Suprapubic skin (tissue), 4 donors: ENCODE results near the gene TGFBR3L. TPM values are rescaled to one million over a fixed set of nuclear protein-coding genes. Genes with fewer than 3 reads are reported as not detected.

ENCODE experiments used
- DNase-seq, 2 donors: peaks; one replicate each; pipeline ENCODE4 v3.0.0-alpha.2; 2019; ENCODE audit warnings: low spot score in 2 of 2
- H3K27ac ChIP-seq: fragments of 200-600 bp; sonication (generic); one replicate; pipeline ENCODE4 v1.5.1; 2019
- H3K27me3 ChIP-seq: fragments of 200-600 bp; sonication (generic); one replicate; pipeline ENCODE4 v1.5.1; 2019
- H3K36me3 ChIP-seq: fragments of 200-600 bp; sonication (generic); one replicate; pipeline ENCODE4 v1.5.1; 2019
- H3K4me1 ChIP-seq: fragments of 200-600 bp; sonication (generic); one replicate; pipeline ENCODE4 v1.5.1; 2019
- H3K4me3 ChIP-seq: fragments of 200-600 bp; sonication (generic); one replicate; pipeline ENCODE4 v1.5.1; 2019; ENCODE audit warnings: mild to moderate bottlenecking
- H3K9me3 ChIP-seq: fragments of 200-600 bp; sonication (generic); one replicate; pipeline ENCODE4 v1.5.1; 2019
- CTCF ChIP-seq, 2 donors: fragments of 200-600 bp in 1 of 2; fragments of 450-650 bp in 1 of 2; sonication (generic) in 1 of 2; IDR thresholded peaks; one replicate each; pipeline ENCODE4 v1.5.1; 2016 to 2019; ENCODE audit warnings: antibody characterized with exemption in 2 of 2, mild to moderate bottlenecking in 1 of 2, moderate library complexity in 1 of 2
- EP300 ChIP-seq: sonication (generic); formaldehyde crosslinking; IDR thresholded peaks from one replicate; pipeline ENCODE4 v1.6.1; 2017; ENCODE audit warnings: antibody characterized with exemption
- POLR2A ChIP-seq, 2 donors: fragments of 450-650 bp; IDR thresholded peaks; one replicate each; pipeline ENCODE4 v1.6.1; 2017; ENCODE audit warnings: antibody characterized with exemption in 2 of 2, mild to moderate bottlenecking in 2 of 2, moderate library complexity in 2 of 2
- POLR2AphosphoS5 ChIP-seq, 3 donors: sonication (generic); formaldehyde crosslinking; IDR thresholded peaks; one replicate each; pipeline ENCODE4 v1.6.1; 2017; ENCODE audit warnings: antibody characterized with exemption in 3 of 3
- WGBS: methylation state at CpG from one replicate; pipeline ENCODE4 v1.1.5; 2018; 5-methylcytosine and 5-hydroxymethylcytosine counted together
- total RNA-seq, 4 donors: library from RNA; depleted of rRNA; stranded (reverse); fragments of >200 nt; gene quantifications; one replicate each; pipeline ENCODE4 v1.1.0, GENCODE V29; 2016

TGFBR3L gene
- total RNA-seq, 4 donors from 2014 or later: not detected

DNA sequence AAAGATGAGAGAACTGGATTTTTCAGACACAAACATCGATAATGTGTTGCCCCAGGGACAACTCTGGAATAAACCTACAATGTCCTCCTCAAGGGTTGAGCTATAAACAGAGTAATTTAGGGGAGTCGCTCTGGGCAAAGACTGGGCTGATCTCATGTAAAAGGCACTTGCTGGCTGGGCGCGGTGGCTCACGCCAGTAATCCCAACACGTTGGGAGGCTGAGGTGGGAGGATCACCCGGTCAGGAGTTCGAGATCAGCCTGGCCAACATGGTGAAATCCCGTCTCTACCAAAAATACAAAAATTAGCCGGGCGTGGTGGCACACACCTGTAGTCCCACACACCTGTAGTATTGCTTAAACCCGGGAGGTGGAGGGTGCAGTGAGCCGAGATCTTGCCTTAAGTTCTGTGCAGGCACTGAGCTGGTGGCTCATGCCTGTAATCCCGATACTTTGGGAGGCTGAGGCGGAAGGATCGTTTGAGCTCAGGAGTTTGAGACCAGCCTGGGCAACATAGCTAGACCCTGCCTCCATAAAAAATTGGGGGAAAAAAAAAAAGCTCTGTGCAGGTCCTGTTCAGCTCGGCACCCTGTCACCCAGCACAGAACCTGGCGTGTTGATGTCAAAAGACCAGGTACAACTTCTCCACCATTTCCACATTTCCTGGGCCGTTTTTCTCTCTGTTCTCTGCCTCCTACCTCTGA lies 27.4 kb downstream of the TGFBR3L start:
- Histone ChIP-seq H3K27ac (no peak overlapping the region), H3K27me3 (no peaks in the 10 kb centered on the region), H3K4me3 (peak overlapping the region; percentile 81), H3K36me3 (peaks cover 39% of the 10 kb centered on the region), H3K4me1 (peaks cover 24% of the 10 kb centered on the region), H3K9me3 (no peaks in the 10 kb centered on the region)
- WGBS: 84% methylated on average over 19 of the region's 19 CpGs
- TF ChIP-seq CTCF (IDR thresholded peaks at IDR 0.05) (no peak), POLR2A (IDR thresholded peaks at IDR 0.05) (no peak), EP300 (no peak), POLR2AphosphoS5 (IDR thresholded peaks at IDR 0.05) (no peak)
- no peak for DNase-seq

GRCh38 chr19:7942981-7943443 lies 28.4 kb downstream of the TGFBR3L start:
- H3K27ac ChIP-seq: peak overlapping the region; percentile 95
- peaks cover 24% of the 10 kb centered on the region for H3K4me1 ChIP-seq
- no peaks in the 10 kb centered on the region for H3K27me3 ChIP-seq
- H3K4me3 ChIP-seq: peak overlapping the region; percentile 81
- DNase-seq: peak in 1 of 2 donors; percentile 80
- H3K9me3 ChIP-seq: no peaks in the 10 kb centered on the region
- peaks cover 30% of the 10 kb centered on the region for H3K36me3 ChIP-seq
- WGBS: 4% methylated on average over 33 of the region's 33 CpGs
- no peak for TF ChIP-seq POLR2A (IDR thresholded peaks at IDR 0.05)
- TF ChIP-seq POLR2AphosphoS5 (IDR thresholded peaks at IDR 0.05): no peak
- TF ChIP-seq CTCF (IDR thresholded peaks at IDR 0.05): no peak
- no peak for TF ChIP-seq EP300

DNA sequence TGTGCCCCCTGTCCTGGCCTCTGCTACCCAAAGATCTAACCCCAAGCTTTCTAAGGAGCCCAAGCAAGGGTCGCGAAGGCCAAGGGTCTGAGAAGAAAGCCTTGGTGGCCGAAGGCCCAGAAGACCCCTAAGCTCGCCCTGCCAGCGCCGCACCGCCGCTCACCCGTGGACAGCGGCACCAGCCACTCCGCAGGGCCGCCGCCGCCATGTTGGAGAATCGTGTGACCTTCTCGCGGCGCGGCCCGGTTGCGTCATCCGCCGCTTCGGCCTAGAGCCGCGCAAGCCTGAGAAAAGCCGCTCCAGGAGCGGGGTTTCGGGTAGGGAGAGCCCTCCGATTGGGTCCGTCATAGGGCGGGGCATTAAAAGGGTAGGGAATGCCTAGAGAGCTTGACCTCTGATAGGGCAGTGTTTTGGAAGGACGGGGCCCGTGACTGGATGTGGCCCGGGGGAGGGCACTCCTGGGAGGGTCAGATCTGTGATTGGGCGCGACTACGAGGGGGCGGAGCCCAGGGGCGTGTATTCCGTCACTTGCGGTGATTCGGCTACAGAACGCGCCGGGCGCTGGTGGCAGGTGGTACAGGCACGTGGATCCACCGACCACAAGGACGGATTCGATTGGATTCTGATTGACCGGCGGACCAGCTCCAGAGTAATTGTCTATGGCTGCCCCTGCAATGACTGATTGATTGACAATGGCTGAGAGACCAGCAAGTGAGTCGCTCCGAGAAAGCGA lies 29.0 kb downstream of the TGFBR3L start, which contains the start of gene TIMM44:
Gene TIMM44, minus strand, starts transcription at position 223 of the 733 bp plus-strand sequence. Its CDS starts 15 bp downstream, at position 208.
- H3K9me3 ChIP-seq: no peaks in the 10 kb centered on the region
- H3K4me1 ChIP-seq: peaks cover 24% of the 10 kb centered on the region
- H3K36me3 ChIP-seq: peaks cover 25% of the 10 kb centered on the region
- no peak for TF ChIP-seq CTCF (IDR thresholded peaks at IDR 0.05)
- peak; percentile 76 to 78 for TF ChIP-seq POLR2A (IDR thresholded peaks at IDR 0.05)
- no peak for TF ChIP-seq EP300
- TF ChIP-seq POLR2AphosphoS5 (IDR thresholded peaks at IDR 0.05): peak; percentile 90 to 98 (median 91)
- H3K4me3 ChIP-seq: peak within 1 kb of the TSS; percentile 81
- H3K27ac ChIP-seq: peak within 1 kb of the TSS; percentile 95
- peak; percentile 100 for DNase-seq
- WGBS: under 1% methylated on average over 39 of the region's 56 CpGs
- no peaks in the 10 kb centered on the region for H3K27me3 ChIP-seq

DNA sequence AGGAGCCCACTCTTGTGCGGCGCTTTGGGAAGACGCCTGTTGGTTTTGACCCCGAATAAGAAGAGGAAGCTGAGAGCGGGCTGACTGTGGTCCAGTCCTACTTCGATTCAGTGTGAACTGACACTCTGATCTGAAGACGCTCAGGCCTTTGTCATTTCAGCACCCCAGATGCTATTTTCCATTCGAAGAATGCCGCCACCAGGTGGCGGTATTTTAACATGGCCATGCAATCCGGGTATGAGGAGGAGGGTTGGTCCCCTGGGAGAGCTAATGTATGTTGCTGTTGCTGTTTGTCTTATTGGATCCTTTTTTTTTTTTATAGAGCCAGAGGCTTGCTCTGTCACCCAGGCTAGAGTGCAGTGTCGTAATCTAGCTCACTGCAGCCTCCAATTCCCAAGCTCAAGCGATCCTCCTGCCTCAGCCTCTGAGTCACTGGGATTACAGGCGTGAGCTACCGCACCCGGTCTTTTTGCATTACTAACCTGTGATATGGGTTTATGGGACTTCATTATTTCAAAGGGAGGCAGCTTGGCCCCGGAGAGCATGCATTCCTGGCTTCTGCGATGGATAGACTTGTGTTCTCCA lies 29.6 kb downstream of the TGFBR3L start:
- H3K9me3 ChIP-seq: no peaks in the 10 kb centered on the region
- H3K4me3 ChIP-seq: peak overlapping the region; percentile 81
- peak in 1 of 2 donors; percentile 91 for DNase-seq
- 26% methylated on average over 17 of the region's 18 CpGs for WGBS
- peaks cover 24% of the 10 kb centered on the region for H3K4me1 ChIP-seq
- TF ChIP-seq POLR2AphosphoS5 (IDR thresholded peaks at IDR 0.05) (no peak), EP300 (no peak), CTCF (IDR thresholded peaks at IDR 0.05) (peak; percentile 69 to 79), POLR2A (IDR thresholded peaks at IDR 0.05) (no peak)
- no peaks in the 10 kb centered on the region for H3K27me3 ChIP-seq
- peaks cover 18% of the 10 kb centered on the region for H3K36me3 ChIP-seq
- H3K27ac ChIP-seq: peak overlapping the region; percentile 90

GRCh38 chr19:7947939-7948338 lies 33.3 kb downstream of the TGFBR3L start:
- no peaks in the 10 kb centered on the region for H3K36me3 ChIP-seq
- WGBS: 93% methylated on average over 4 of the region's 4 CpGs
- TF ChIP-seq CTCF (IDR thresholded peaks at IDR 0.05) (no peak), POLR2A (IDR thresholded peaks at IDR 0.05) (no peak), EP300 (no peak), POLR2AphosphoS5 (IDR thresholded peaks at IDR 0.05) (no peak)
- no peak for DNase-seq
- H3K4me3 ChIP-seq: no peak overlapping the region
- peaks cover 10% of the 10 kb centered on the region for H3K4me1 ChIP-seq
- no peaks in the 10 kb centered on the region for H3K9me3 ChIP-seq
- H3K27me3 ChIP-seq: no peaks in the 10 kb centered on the region
- H3K27ac ChIP-seq: no peak overlapping the region
